ENCODE data around the gene ANKRD10.

DNA sequence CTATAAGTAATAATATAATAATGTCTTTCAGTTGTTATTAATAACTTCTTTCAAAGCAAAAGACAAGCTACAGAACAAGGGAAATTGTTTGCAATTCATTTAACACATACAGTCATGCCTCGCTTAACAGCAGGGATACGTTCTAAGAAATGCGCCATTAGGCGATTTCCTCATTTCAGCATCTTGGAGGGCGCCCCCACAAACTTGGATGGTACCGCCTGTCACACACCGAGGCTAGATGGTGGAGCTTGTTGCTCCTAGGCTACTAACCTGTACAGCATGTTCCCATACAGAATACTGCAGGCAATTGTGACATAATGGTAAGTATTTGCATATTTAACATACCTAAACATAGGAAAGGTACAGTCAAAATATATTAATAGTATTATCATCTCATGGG is 8.2 kb upstream of the ANKRD10 start:
- TF ChIP-seq, protein P1, sequence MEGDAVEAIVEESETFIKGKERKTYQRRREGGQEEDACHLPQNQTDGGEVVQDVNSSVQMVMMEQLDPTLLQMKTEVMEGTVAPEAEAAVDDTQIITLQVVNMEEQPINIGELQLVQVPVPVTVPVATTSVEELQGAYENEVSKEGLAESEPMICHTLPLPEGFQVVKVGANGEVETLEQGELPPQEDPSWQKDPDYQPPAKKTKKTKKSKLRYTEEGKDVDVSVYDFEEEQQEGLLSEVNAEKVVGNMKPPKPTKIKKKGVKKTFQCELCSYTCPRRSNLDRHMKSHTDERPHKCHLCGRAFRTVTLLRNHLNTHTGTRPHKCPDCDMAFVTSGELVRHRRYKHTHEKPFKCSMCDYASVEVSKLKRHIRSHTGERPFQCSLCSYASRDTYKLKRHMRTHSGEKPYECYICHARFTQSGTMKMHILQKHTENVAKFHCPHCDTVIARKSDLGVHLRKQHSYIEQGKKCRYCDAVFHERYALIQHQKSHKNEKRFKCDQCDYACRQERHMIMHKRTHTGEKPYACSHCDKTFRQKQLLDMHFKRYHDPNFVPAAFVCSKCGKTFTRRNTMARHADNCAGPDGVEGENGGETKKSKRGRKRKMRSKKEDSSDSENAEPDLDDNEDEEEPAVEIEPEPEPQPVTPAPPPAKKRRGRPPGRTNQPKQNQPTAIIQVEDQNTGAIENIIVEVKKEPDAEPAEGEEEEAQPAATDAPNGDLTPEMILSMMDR (tag by site-specific recombination; IDR thresholded peaks at IDR 0.05): no peak
- TF ChIP-seq ZNF112 (tag by site-specific recombination; IDR thresholded peaks at IDR 0.05): no peak
- no peak for TF ChIP-seq ZNF501 (tag by site-specific recombination; IDR thresholded peaks at IDR 0.05)
- TF ChIP-seq BCL11A (tag by site-specific recombination; IDR thresholded peaks at IDR 0.05; ENCODE audit: low read depth): no peak
- no peak for TF ChIP-seq ZNF324 (tag by site-specific recombination; IDR thresholded peaks at IDR 0.05)
- no peak for TF ChIP-seq ZNF707 (tag by site-specific recombination; IDR thresholded peaks at IDR 0.05)
- TF ChIP-seq, protein P2, sequence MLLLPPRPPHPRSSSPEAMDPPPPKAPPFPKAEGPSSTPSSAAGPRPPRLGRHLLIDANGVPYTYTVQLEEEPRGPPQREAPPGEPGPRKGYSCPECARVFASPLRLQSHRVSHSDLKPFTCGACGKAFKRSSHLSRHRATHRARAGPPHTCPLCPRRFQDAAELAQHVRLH (tag by site-specific recombination; IDR thresholded peaks at IDR 0.05): no peak
- TF ChIP-seq, protein P3, sequence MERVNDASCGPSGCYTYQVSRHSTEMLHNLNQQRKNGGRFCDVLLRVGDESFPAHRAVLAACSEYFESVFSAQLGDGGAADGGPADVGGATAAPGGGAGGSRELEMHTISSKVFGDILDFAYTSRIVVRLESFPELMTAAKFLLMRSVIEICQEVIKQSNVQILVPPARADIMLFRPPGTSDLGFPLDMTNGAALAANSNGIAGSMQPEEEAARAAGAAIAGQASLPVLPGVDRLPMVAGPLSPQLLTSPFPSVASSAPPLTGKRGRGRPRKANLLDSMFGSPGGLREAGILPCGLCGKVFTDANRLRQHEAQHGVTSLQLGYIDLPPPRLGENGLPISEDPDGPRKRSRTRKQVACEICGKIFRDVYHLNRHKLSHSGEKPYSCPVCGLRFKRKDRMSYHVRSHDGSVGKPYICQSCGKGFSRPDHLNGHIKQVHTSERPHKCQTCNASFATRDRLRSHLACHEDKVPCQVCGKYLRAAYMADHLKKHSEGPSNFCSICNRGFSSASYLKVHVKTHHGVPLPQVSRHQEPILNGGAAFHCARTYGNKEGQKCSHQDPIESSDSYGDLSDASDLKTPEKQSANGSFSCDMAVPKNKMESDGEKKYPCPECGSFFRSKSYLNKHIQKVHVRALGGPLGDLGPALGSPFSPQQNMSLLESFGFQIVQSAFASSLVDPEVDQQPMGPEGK (tag by site-specific recombination; IDR thresholded peaks at IDR 0.05): no peak
- no peak for TF ChIP-seq TCF7L2 (IDR thresholded peaks at IDR 0.05; ENCODE audit: borderline replicate concordance, low read depth, low read length)

Measured in HEK293 (cell line).